Measurements from ENCODE around the gene MED12L. TPM values are rescaled to one million over a fixed set of nuclear protein-coding genes. Genes with fewer than 3 reads are reported as not detected.

MED12L gene
- total and polyA plus RNA-seq, 9 of the 15 experiments (the other 6 are each of a cell fraction or from before 2014, with no cell fraction given) = not detected

DNA sequence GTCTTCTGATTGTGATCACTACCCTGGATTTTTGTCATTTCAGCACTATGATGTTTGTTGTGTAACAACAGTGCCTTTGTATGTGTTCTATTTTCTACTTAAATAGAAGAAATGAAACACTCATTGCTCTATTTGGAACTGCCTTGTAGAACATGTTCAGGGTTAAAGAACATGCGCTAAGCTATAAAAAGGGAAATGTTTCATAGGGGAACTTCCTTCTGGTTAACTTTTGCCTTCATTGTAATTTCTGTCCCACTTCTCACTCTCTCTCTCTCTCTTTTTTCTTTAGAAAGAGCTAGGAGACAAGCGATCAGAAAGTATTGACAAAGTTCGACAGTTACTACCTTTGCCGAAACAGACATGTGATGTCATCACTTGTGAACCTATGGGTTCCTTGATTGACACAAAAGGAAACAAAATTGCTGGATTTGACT, 299.3 kb downstream of the MED12L start, which contains the start of gene P2RY12:
P2RY12 (minus strand) TSS at position 13 of the 434 bp plus-strand sequence. CDS start 45,908 bp downstream, outside the sequence.
- no peaks in the 10 kb centered on the region for H4K20me1 ChIP-seq (replicated peaks; ENCODE audit: control insufficient read depth, insufficient read depth, low read length)
- H3K4me3 ChIP-seq = no peak within 1 kb of the TSS
- no peaks in the 10 kb centered on the region for H3K9me3 ChIP-seq (replicated peaks; ENCODE audit: control insufficient read depth, insufficient read depth, low read depth, low read length)
- BruUV-seq (replicated peaks) = no TSS peak
- no peaks in the 10 kb centered on the region for H3K4me1 ChIP-seq (replicated peaks in 1 of 2; ENCODE audit: control insufficient read depth in 2 of 2, insufficient read depth in 2 of 2, low read length in 2 of 2)
- no peak within 1 kb of the TSS for H3K9ac ChIP-seq (ENCODE audit: insufficient read depth in 1 of 2, low read depth in 2 of 2, low read length in 2 of 2)
- no peak for DNase-seq (ENCODE audit: extremely low read depth in 1 of 4, low spot score in 3 of 4)
- intact Hi-C loops (cut with micrococcal nuclease) (no loop called here), in situ Hi-C loops (cut with MboI) (no loop called here)
- no peak for ATAC-seq
- H3K4me2 ChIP-seq (ENCODE audit: insufficient read depth, low read length) = no peak within 1 kb of the TSS
- no peak within 1 kb of the TSS for H2AFZ ChIP-seq (ENCODE audit: low read depth, low read length)
- H3K36me3 ChIP-seq (ENCODE audit: control insufficient read depth, insufficient read depth, low read length) = no peaks in the 10 kb centered on the region
- TF ChIP-seq, protein P1, sequence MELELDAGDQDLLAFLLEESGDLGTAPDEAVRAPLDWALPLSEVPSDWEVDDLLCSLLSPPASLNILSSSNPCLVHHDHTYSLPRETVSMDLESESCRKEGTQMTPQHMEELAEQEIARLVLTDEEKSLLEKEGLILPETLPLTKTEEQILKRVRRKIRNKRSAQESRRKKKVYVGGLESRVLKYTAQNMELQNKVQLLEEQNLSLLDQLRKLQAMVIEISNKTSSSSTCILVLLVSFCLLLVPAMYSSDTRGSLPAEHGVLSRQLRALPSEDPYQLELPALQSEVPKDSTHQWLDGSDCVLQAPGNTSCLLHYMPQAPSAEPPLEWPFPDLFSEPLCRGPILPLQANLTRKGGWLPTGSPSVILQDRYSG (tag; conservative IDR thresholded peaks at IDR 0.05; ENCODE audit: low read depth) = no peak
- TF ChIP-seq KAT8 (IDR thresholded peaks at IDR 0.05; ENCODE audit: low read depth) = no peak
- TF ChIP-seq, protein P2, sequence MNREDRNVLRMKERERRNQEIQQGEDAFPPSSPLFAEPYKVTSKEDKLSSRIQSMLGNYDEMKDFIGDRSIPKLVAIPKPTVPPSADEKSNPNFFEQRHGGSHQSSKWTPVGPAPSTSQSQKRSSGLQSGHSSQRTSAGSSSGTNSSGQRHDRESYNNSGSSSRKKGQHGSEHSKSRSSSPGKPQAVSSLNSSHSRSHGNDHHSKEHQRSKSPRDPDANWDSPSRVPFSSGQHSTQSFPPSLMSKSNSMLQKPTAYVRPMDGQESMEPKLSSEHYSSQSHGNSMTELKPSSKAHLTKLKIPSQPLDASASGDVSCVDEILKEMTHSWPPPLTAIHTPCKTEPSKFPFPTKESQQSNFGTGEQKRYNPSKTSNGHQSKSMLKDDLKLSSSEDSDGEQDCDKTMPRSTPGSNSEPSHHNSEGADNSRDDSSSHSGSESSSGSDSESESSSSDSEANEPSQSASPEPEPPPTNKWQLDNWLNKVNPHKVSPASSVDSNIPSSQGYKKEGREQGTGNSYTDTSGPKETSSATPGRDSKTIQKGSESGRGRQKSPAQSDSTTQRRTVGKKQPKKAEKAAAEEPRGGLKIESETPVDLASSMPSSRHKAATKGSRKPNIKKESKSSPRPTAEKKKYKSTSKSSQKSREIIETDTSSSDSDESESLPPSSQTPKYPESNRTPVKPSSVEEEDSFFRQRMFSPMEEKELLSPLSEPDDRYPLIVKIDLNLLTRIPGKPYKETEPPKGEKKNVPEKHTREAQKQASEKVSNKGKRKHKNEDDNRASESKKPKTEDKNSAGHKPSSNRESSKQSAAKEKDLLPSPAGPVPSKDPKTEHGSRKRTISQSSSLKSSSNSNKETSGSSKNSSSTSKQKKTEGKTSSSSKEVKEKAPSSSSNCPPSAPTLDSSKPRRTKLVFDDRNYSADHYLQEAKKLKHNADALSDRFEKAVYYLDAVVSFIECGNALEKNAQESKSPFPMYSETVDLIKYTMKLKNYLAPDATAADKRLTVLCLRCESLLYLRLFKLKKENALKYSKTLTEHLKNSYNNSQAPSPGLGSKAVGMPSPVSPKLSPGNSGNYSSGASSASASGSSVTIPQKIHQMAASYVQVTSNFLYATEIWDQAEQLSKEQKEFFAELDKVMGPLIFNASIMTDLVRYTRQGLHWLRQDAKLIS (CRISPR knock-in tag; IDR thresholded peaks at IDR 0.05) = no peak
- TF ChIP-seq XRCC4 (IDR thresholded peaks at IDR 0.05; ENCODE audit: extremely low read depth, insufficient read depth, insufficient read length) = no peak
- no peak for TF ChIP-seq GATAD2A (IDR thresholded peaks at IDR 0.05)
- TF ChIP-seq ESRRA (IDR thresholded peaks at IDR 0.05; ENCODE audit: borderline replicate concordance, low read depth) = no peak
- no peak for TF ChIP-seq MAFK (IDR thresholded peaks at IDR 0.05; ENCODE audit: low read length)
- H3K79me2 ChIP-seq (ENCODE audit: control insufficient read depth, insufficient read depth, low read length) = no peaks in the 10 kb centered on the region
- CTCF ChIA-PET (ENCODE audit: low intra/inter-chr PET ratio) = no interaction called here
- 6% methylated on average over 4 of the region's 4 CpGs for WGBS (ENCODE audit: insufficient coverage, low coverage, missing lambda C conversion rate)
- no peak within 1 kb of the TSS for H3K27ac ChIP-seq (ENCODE audit: extremely low read depth, low read depth, low read length)
- no peak for FAIRE-seq
- POLR2A ChIA-PET = no interaction called here
- no peaks in the 10 kb centered on the region for H3K9me1 ChIP-seq (ENCODE audit: control insufficient read depth, insufficient read depth, low read length)
- H3K27me3 ChIP-seq (ENCODE audit: control insufficient read depth in 2 of 2, insufficient read depth in 2 of 2, low read length in 2 of 2) = peaks cover 3 to 5% of the 10 kb centered on the region in 2 experiments; a peak in 4 of 5 replicates

Data from K562 (cell line).